PC-3 (cell line): ENCODE data around the gene SPSB1. TPM values are rescaled to one million over a fixed set of nuclear protein-coding genes. Genes with fewer than 3 reads are reported as not detected.

ENCODE experiments used
- ATAC-seq: fragments of 200-7000 bp; cut with Tn5 transposase; 2 replicates; pipeline ENCODE4 v1.9.1; 2020; ENCODE audit warnings: mild to moderate bottlenecking, moderate library complexity
- BruUV-seq: library from RNA; stranded (reverse); fragments of 400-500 nt; replicated peaks from 2 replicates; lab custom pipeline; 2021; lab: Mats Ljungman, UMichigan
- CTCF ChIA-PET: fragments of 300-600 bp; sonication (Branson Sonifier 250); formaldehyde crosslinking; loops from one replicate; lab custom pipeline; 2022; ENCODE audit warnings: antibody characterized with exemption; lab: Charles Lee
- POLR2A ChIA-PET: fragments of 300-600 bp; sonication (Branson Sonifier 250); formaldehyde crosslinking; loops from one replicate; lab custom pipeline; 2022; ENCODE audit warnings: antibody characterized with exemption; ENCODE audit not compliant: unreplicated experiment; lab: Charles Lee
- DNase-seq: peaks from one replicate; pipeline ENCODE4 v3.0.0-alpha.2; 2015
- H2AFZ ChIP-seq: fragments of 300-600 bp; sonication (generic); 2 replicates; pipeline ENCODE4 v1.6.0; 2016; ENCODE audit warnings: antibody characterized with exemption, low read length
- H3F3A ChIP-seq: fragments of 300-600 bp; sonication (generic); one replicate; pipeline ENCODE4 v1.6.0; 2017; ENCODE audit warnings: antibody characterized with exemption, low read length, control low read depth, mild to moderate bottlenecking; ENCODE audit not compliant: unreplicated experiment
- H3K27ac ChIP-seq: fragments of 300-600 bp; sonication (generic); 2 replicates; pipeline ENCODE4 v1.5.1; 2016; ENCODE audit warnings: mild to moderate bottlenecking, low read length
- H3K27me3 ChIP-seq: fragments of 300-600 bp; sonication (generic); 2 replicates; pipeline ENCODE4 v1.6.1; 2016; ENCODE audit warnings: low read length, mixed read lengths
- H3K36me3 ChIP-seq: fragments of 300-600 bp; sonication (generic); 2 replicates; pipeline ENCODE4 v1.6.1; 2016; ENCODE audit warnings: low read depth, mixed run types, low read length, mixed read lengths
- H3K4me1 ChIP-seq: fragments of 300-600 bp; sonication (generic); 2 replicates; pipeline ENCODE4 v1.5.1; 2016; ENCODE audit warnings: low read length; ENCODE audit not compliant: insufficient read depth
- H3K4me2 ChIP-seq: fragments of 300-600 bp; sonication (generic); 2 replicates; pipeline ENCODE4 v1.6.0; 2016; ENCODE audit warnings: low read length
- H3K4me3 ChIP-seq: fragments of 300-600 bp; sonication (generic); 2 replicates; pipeline ENCODE4 v1.5.1; 2016; ENCODE audit warnings: mild to moderate bottlenecking, low read length, mixed read lengths
- H3K79me2 ChIP-seq: fragments of 300-600 bp; sonication (generic); 2 replicates; pipeline ENCODE4 v1.6.1; 2017; ENCODE audit warnings: low read length, mixed read lengths
- H3K9ac ChIP-seq: fragments of 300-600 bp; sonication (generic); 2 replicates; pipeline ENCODE4 v1.6.0; 2016; ENCODE audit warnings: mild to moderate bottlenecking, low read length
- H3K9me2 ChIP-seq: fragments of 300-600 bp; sonication (generic); replicated peaks from 2 replicates; pipeline ENCODE4 v1.6.1; 2016; ENCODE audit warnings: mixed run types, low read length, mixed read lengths
- H3K9me3 ChIP-seq: fragments of 300-600 bp; sonication (generic); 2 replicates; pipeline ENCODE4 v1.6.1; 2016; ENCODE audit warnings: low read length, mixed read lengths
- H4K20me1 ChIP-seq: fragments of 300-600 bp; sonication (generic); 2 replicates; pipeline ENCODE4 v1.6.1; 2016; ENCODE audit warnings: low read length, mixed read lengths
- CTCF ChIP-seq: fragments of 300-600 bp; sonication (generic); conservative IDR thresholded peaks from 2 replicates; pipeline ENCODE4 v1.5.1; 2017; ENCODE audit warnings: antibody characterized with exemption, low read depth, mild to moderate bottlenecking, low read length
- EZH2 ChIP-seq: fragments of 300-600 bp; sonication (generic); IDR thresholded peaks from one replicate; pipeline ENCODE4 v1.6.1; 2017; ENCODE audit warnings: antibody characterized with exemption, mild to moderate bottlenecking, low read length; ENCODE audit not compliant: unreplicated experiment
- EZH2phosphoT487 ChIP-seq: fragments of 300-600 bp; sonication (generic); IDR thresholded peaks from 2 replicates; pipeline ENCODE4 v1.6.1; 2018; ENCODE audit warnings: mild to moderate bottlenecking, antibody characterized with exemption, low read length, borderline replicate concordance
- intact Hi-C: fragments of 100-400 bp; cut with micrococcal nuclease; formaldehyde crosslinking; loops from 2 replicates; pipeline ENCODE4 v1.9.0; 2023
- total RNA-seq: library from RNA; depleted of rRNA; stranded (reverse); fragments of >200 nt; gene quantifications from 2 replicates; pipeline ENCODE4 v1.2.3, GENCODE V29; 2014

Gene SPSB1
- total RNA-seq, 1 experiment from 2014 or later, result 18.1 TPM

- intact Hi-C loops, result no loop called here
- Histone ChIP-seq H3K9ac (no peak overlapping the region), H4K20me1 (peaks cover 15% of the 10 kb centered on the region; the same call in 1 of the 2 replicates), H3K36me3 (no peaks in the 10 kb centered on the region), H3K9me2 (no peaks in the 10 kb centered on the region), H3K4me1 (peaks cover 6% of the 10 kb centered on the region; the same call in 1 of the 2 replicates), H3K9me3 (no peaks in the 10 kb centered on the region), H2AFZ (no peak overlapping the region), H3K27me3 (no peaks in the 10 kb centered on the region), H3K27ac (no peak overlapping the region), H3F3A (no peaks in the 10 kb centered on the region), H3K4me3 (no peak overlapping the region), H3K4me2 (no peak overlapping the region), H3K79me2 (peaks cover 90% of the 10 kb centered on the region)
- TF ChIP-seq CTCF (no peak), EZH2 (no peak), EZH2phosphoT487 (no peak)
- ChIA-PET CTCF (no interaction called here), POLR2A (no interaction called here)
- no TSS peak for BruUV-seq
- ATAC-seq (no peak), DNase-seq (no peak)
These were observed 20.9 kb downstream of the SPSB1 start for GRCh38 chr1:9313576-9313975.

DNA sequence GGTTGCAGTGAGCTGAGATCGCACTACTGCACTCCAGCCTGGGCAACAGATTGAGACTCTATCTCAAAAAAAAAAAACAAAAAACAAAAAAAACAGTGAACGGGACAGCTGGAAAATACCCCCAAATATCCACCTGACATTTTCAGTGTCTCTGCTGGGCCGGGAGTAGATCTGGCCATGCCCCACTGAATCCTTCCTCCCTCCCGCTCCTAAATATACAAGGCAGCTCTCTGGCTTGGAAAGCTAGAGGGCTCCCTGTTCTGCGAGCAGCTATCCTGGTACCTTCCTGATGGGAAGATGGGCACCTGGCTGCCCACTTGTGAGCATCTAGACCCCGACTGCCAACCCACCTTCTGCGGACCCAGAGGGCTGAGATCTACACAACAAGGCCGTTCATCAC, 21.4 kb downstream of the SPSB1 start:
- no TSS peak for BruUV-seq
- Histone ChIP-seq H3K79me2 (peaks cover 89% of the 10 kb centered on the region), H4K20me1 (peaks cover 11% of the 10 kb centered on the region; the same call in 1 of the 2 replicates), H3K9me2 (no peaks in the 10 kb centered on the region), H3K4me1 (peaks cover 6% of the 10 kb centered on the region; the same call in 1 of the 2 replicates), H3K4me2 (no peak overlapping the region), H3K4me3 (no peak overlapping the region), H3K9me3 (no peaks in the 10 kb centered on the region), H3K27me3 (no peaks in the 10 kb centered on the region), H2AFZ (no peak overlapping the region), H3F3A (no peaks in the 10 kb centered on the region), H3K36me3 (no peaks in the 10 kb centered on the region), H3K9ac (no peak overlapping the region), H3K27ac (no peak overlapping the region)
- CTCF ChIA-PET, result no interaction called here
- POLR2A ChIA-PET, result no interaction called here
- no peak for ATAC-seq
- intact Hi-C loops, result no loop called here
- TF ChIP-seq CTCF, result no peak
- TF ChIP-seq EZH2phosphoT487, result no peak
- TF ChIP-seq EZH2, result no peak
- no peak for DNase-seq

DNA sequence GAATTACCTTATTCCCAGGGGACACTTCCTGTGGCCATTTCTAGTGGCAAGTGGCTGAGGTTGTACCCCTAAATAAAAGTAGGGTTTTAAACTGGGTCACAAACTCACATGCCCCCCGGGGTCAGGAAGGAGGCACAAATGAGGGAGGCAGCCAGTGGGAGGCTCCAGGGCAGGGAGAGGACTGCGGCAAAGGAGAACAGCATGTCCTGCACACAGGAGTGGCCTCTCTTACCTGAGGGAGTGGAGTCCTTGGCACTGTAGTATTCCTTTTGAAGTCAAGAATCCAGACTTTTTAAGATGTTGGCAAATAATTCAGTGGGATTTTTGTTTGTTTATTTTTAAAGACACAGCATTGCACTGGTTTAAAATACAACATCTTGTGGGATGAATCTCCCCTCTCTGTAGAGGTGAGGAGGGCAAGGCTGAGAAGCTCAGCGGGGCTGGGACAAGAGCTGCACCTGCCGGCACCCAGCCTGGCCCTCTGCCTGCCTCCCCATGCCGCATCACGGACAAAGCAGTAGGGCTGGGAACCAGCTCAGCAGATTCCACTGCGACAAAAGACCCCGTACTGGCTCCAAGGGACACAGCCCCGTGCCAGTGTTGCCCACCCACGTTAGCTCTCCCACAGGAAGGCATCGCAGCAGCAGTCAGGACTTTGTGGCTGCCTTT, 22.2 kb downstream of the SPSB1 start:
- no peaks in the 10 kb centered on the region for H3K9me2 ChIP-seq
- no peak overlapping the region for H3K4me3 ChIP-seq
- H3K27me3 ChIP-seq, result no peaks in the 10 kb centered on the region
- H3K4me1 ChIP-seq, result peaks cover 6% of the 10 kb centered on the region; the same call in 1 of the 2 replicates
- H3K9me3 ChIP-seq, result no peaks in the 10 kb centered on the region
- CTCF ChIA-PET, result no interaction called here
- TF ChIP-seq EZH2phosphoT487 (no peak), EZH2 (no peak), CTCF (no peak)
- peaks cover 89% of the 10 kb centered on the region for H3K79me2 ChIP-seq
- H2AFZ ChIP-seq, result no peak overlapping the region
- ATAC-seq (no peak), DNase-seq (no peak)
- H3K4me2 ChIP-seq, result no peak overlapping the region
- intact Hi-C loops, result no loop called here
- H3F3A ChIP-seq, result no peaks in the 10 kb centered on the region
- BruUV-seq, result no TSS peak
- no peak overlapping the region for H3K27ac ChIP-seq
- no peaks in the 10 kb centered on the region for H3K36me3 ChIP-seq
- no peak overlapping the region for H3K9ac ChIP-seq
- H4K20me1 ChIP-seq, result peaks cover 10% of the 10 kb centered on the region; the same call in 1 of the 2 replicates
- POLR2A ChIA-PET, result no interaction called here
